GM18907 (cell line): ENCODE measurements around the gene MYO1D.
A peak's percentile ranks its signal among the peaks of the same experiment; 100 is the strongest.

Experiments
- ATAC-seq: cut with Tn5 transposase; IDR thresholded peaks from one replicate; pipeline ENCODE4 v1.9.1; 2021; ENCODE audit warnings: mild to moderate bottlenecking, moderate library complexity; ENCODE audit not compliant: unreplicated experiment

The MYO1D gene

GRCh38 chr17:32784113-32784512, 92.8 kb downstream of the MYO1D start:
- ATAC-seq = no peak

- no peak for ATAC-seq
These were observed 93.3 kb downstream of the MYO1D start for GRCh38 chr17:32783602-32784001.

- no peak for ATAC-seq
These were observed 96.2 kb downstream of the MYO1D start for GRCh38 chr17:32780721-32781120.

GRCh38 chr17:32777922-32778321, 99.0 kb downstream of the MYO1D start:
- no peak for ATAC-seq

GRCh38 chr17:32777436-32777835, 99.5 kb downstream of the MYO1D start:
- no peak for ATAC-seq

- ATAC-seq = no peak
These were observed 102.2 kb downstream of the MYO1D start for GRCh38 chr17:32774695-32775084.

- ATAC-seq = no peak
These were observed 102.8 kb downstream of the MYO1D start for GRCh38 chr17:32773856-32774694.

GRCh38 chr17:32772453-32773025, 104.4 kb downstream of the MYO1D start:
- ATAC-seq = peak; percentile 75

GRCh38 chr17:32771396-32771795, 105.5 kb downstream of the MYO1D start:
- ATAC-seq = no peak

GRCh38 chr17:32769846-32770245, 107.1 kb downstream of the MYO1D start:
- ATAC-seq = no peak

GRCh38 chr17:32763855-32764439, 113.0 kb downstream of the MYO1D start:
- ATAC-seq = no peak

GRCh38 chr17:32759476-32759875, 117.4 kb downstream of the MYO1D start:
- no peak for ATAC-seq

- no peak for ATAC-seq
These were observed 119.0 kb downstream of the MYO1D start for GRCh38 chr17:32757963-32758362.

GRCh38 chr17:32756696-32757095, 120.2 kb downstream of the MYO1D start:
- no peak for ATAC-seq

GRCh38 chr17:32755045-32755805, 121.7 kb downstream of the MYO1D start:
- ATAC-seq = no peak

GRCh38 chr17:32752934-32753333, 124.0 kb downstream of the MYO1D start:
- no peak for ATAC-seq

GRCh38 chr17:32747856-32748255, 129.1 kb downstream of the MYO1D start:
- ATAC-seq = no peak

GRCh38 chr17:32746698-32747097, 130.2 kb downstream of the MYO1D start:
- ATAC-seq = no peak

GRCh38 chr17:32746280-32746679, 130.6 kb downstream of the MYO1D start:
- no peak for ATAC-seq

GRCh38 chr17:32742681-32743538, 134.0 kb downstream of the MYO1D start:
- no peak for ATAC-seq
